Measurements from ENCODE around the gene SCN5A.
"Not testable (repeated sequence)": the region's sequence is repeated elsewhere in the genome, so short reads cannot be mapped to it uniquely, and the experiment has no call there.

Gene SCN5A

GRCh38 chr3:38578551-38578950 is 70.9 kb downstream of the SCN5A start:
- DNase-seq (ENCODE audit: low read depth) = no peak

- DNase-seq (ENCODE audit: low read depth) = no peak
Observed at GRCh38 chr3:38578081-38578475, 71.4 kb downstream of the SCN5A start.

GRCh38 chr3:38577371-38578080 is 72.0 kb downstream of the SCN5A start:
- DNase-seq (ENCODE audit: low read depth) = no peak

- no peak for DNase-seq (ENCODE audit: low read depth)
Observed at GRCh38 chr3:38576526-38577370, 72.7 kb downstream of the SCN5A start.

- no peak for DNase-seq (ENCODE audit: low read depth)
Observed at GRCh38 chr3:38576131-38576525, 73.4 kb downstream of the SCN5A start.

GRCh38 chr3:38575279-38575843 is 74.1 kb downstream of the SCN5A start:
- DNase-seq (ENCODE audit: low read depth) = no peak

- DNase-seq (ENCODE audit: low read depth) = no peak
Observed at GRCh38 chr3:38574411-38575278, 74.8 kb downstream of the SCN5A start.

GRCh38 chr3:38573556-38573955 is 75.9 kb downstream of the SCN5A start:
- DNase-seq (ENCODE audit: low read depth) = no peak

GRCh38 chr3:38573111-38573510 is 76.4 kb downstream of the SCN5A start:
- no peak for DNase-seq (ENCODE audit: low read depth)

GRCh38 chr3:38567498-38567897 is 82.0 kb downstream of the SCN5A start:
- DNase-seq (ENCODE audit: low read depth) = no peak

GRCh38 chr3:38566794-38567193 is 82.7 kb downstream of the SCN5A start:
- not testable (repeated sequence) for DNase-seq (ENCODE audit: low read depth)

- no peak for DNase-seq (ENCODE audit: low read depth)
Observed at GRCh38 chr3:38566215-38566528, 83.3 kb downstream of the SCN5A start.

- DNase-seq (ENCODE audit: low read depth) = no peak
Observed at GRCh38 chr3:38565339-38566214, 83.9 kb downstream of the SCN5A start.

GRCh38 chr3:38564631-38565338 is 84.7 kb downstream of the SCN5A start:
- DNase-seq (ENCODE audit: low read depth) = no peak

GRCh38 chr3:38563886-38564270 is 85.6 kb downstream of the SCN5A start:
- DNase-seq (ENCODE audit: low read depth) = no peak

- DNase-seq (ENCODE audit: low read depth) = no peak
Observed at GRCh38 chr3:38563070-38563885, 86.2 kb downstream of the SCN5A start.

GRCh38 chr3:38562467-38562925 is 87.0 kb downstream of the SCN5A start:
- DNase-seq (ENCODE audit: low read depth) = no peak

- no peak for DNase-seq (ENCODE audit: low read depth)
Observed at GRCh38 chr3:38561746-38562466, 87.6 kb downstream of the SCN5A start.
